H9 (cell line): ENCODE measurements around the gene SMIM12. TPM values are rescaled to one million over a fixed set of nuclear protein-coding genes. Genes with fewer than 3 reads are reported as not detected.

Source experiments
- DNase-seq: peaks from one replicate; pipeline ENCODE4 v3.0.0-alpha.2; 2017
- H2AFZ ChIP-seq: one replicate; pipeline ENCODE4 v1.6.1; 2013; ENCODE audit warnings: mild to moderate bottlenecking, low read length, control low read depth, moderate library complexity
- H2AK5ac ChIP-seq: 2 replicates; pipeline ENCODE4 v1.6.1; 2013; ENCODE audit warnings: low read length, control low read depth, mixed read lengths; ENCODE audit not compliant: insufficient read length
- H2BK120ac ChIP-seq: one replicate; pipeline ENCODE4 v1.6.1; 2013; ENCODE audit warnings: low read depth, mild to moderate bottlenecking, low read length, control low read depth, inconsistent platforms; ENCODE audit not compliant: poor library complexity, severe bottlenecking
- H2BK12ac ChIP-seq: 2 replicates; pipeline ENCODE4 v1.6.1; 2013; ENCODE audit warnings: low read length, control low read depth, mixed read lengths, low read depth; ENCODE audit not compliant: insufficient read length
- H2BK15ac ChIP-seq: 2 replicates; pipeline ENCODE4 v1.6.1; 2013; ENCODE audit warnings: low read depth, low read length, control low read depth
- H2BK20ac ChIP-seq: one replicate; pipeline ENCODE4 v1.6.1; 2013; ENCODE audit warnings: low read depth, mild to moderate bottlenecking, low read length, control low read depth, inconsistent platforms; ENCODE audit not compliant: poor library complexity, severe bottlenecking
- H2BK5ac ChIP-seq: 2 replicates; pipeline ENCODE4 v1.6.1; 2013; ENCODE audit warnings: low read length, control low read depth, mixed read lengths; ENCODE audit not compliant: insufficient read length
- H3K14ac ChIP-seq: 2 replicates; pipeline ENCODE4 v1.6.1; 2013; ENCODE audit warnings: low read length, control low read depth; ENCODE audit not compliant: insufficient read depth
- H3K18ac ChIP-seq: 2 replicates; pipeline ENCODE4 v1.6.1; 2013; ENCODE audit warnings: low read depth, mild to moderate bottlenecking, mixed read lengths, low read length, control low read depth; ENCODE audit not compliant: insufficient read length
- H3K23ac ChIP-seq: 2 replicates; pipeline ENCODE4 v1.6.1; 2013; ENCODE audit warnings: low read length, control low read depth, mixed read lengths, low read depth; ENCODE audit not compliant: insufficient read length
- H3K23me2 ChIP-seq: 2 replicates; pipeline ENCODE4 v1.6.1; 2013; ENCODE audit warnings: low read depth, mild to moderate bottlenecking, mixed read lengths, low read length, control low read depth; ENCODE audit not compliant: insufficient read length, poor library complexity, severe bottlenecking
- H3K27ac ChIP-seq: 2 replicates; pipeline ENCODE4 v1.5.1; 2013; ENCODE audit warnings: low read length, control low read depth, mixed read lengths, low read depth; ENCODE audit not compliant: insufficient read length
- H3K27me3 ChIP-seq: 2 replicates; pipeline ENCODE4 v1.6.1; 2013; ENCODE audit warnings: low read length, control low read depth, inconsistent platforms; ENCODE audit not compliant: insufficient read depth
- H3K4ac ChIP-seq: 2 replicates; pipeline ENCODE4 v1.6.1; 2013; ENCODE audit warnings: low read depth, mild to moderate bottlenecking, control low read depth, inconsistent platforms, low read length, moderate library complexity
- H3K4me1 ChIP-seq: 2 replicates; pipeline ENCODE4 v1.6.1; 2013; ENCODE audit warnings: low read length, control low read depth, inconsistent platforms; ENCODE audit not compliant: insufficient read depth
- H3K4me2 ChIP-seq: 2 replicates; pipeline ENCODE4 v1.6.1; 2013; ENCODE audit warnings: low read length, control low read depth, mixed read lengths; ENCODE audit not compliant: insufficient read length, insufficient read depth
- H3K56ac ChIP-seq: 2 replicates; pipeline ENCODE4 v1.6.1; 2013; ENCODE audit warnings: low read depth, mild to moderate bottlenecking, mixed read lengths, low read length, control low read depth; ENCODE audit not compliant: insufficient read length
- H3K79me1 ChIP-seq: 2 replicates; pipeline ENCODE4 v1.6.1; 2013; ENCODE audit warnings: low read depth, mild to moderate bottlenecking, moderate library complexity, low read length, control low read depth, inconsistent platforms; ENCODE audit not compliant: insufficient read depth, poor library complexity, severe bottlenecking
- H3K79me2 ChIP-seq: 2 replicates; pipeline ENCODE4 v1.6.1; 2013; ENCODE audit warnings: low read length, control low read depth, inconsistent platforms; ENCODE audit not compliant: insufficient read depth
- H3K9ac ChIP-seq: 2 replicates; pipeline ENCODE4 v1.6.1; 2013; ENCODE audit warnings: low read length, control low read depth, mixed read lengths; ENCODE audit not compliant: insufficient read length; ENCODE audit errors: extremely low read depth
- H3K9me3 ChIP-seq: one replicate; pipeline ENCODE4 v1.6.1; 2013; ENCODE audit warnings: low read depth, low read length, inconsistent platforms; ENCODE audit not compliant: control insufficient read depth
- H3T11ph ChIP-seq: one replicate; pipeline ENCODE4 v1.6.1; 2013; ENCODE audit warnings: mild to moderate bottlenecking, low read length, control low read depth, inconsistent platforms
- H4K20me1 ChIP-seq: one replicate; pipeline ENCODE4 v1.6.1; 2013; ENCODE audit not compliant: control insufficient read depth, insufficient read length, insufficient read depth
- H4K5ac ChIP-seq: 2 replicates; pipeline ENCODE4 v1.6.1; 2013; ENCODE audit warnings: low read depth, mild to moderate bottlenecking, mixed read lengths, low read length, control low read depth; ENCODE audit not compliant: insufficient read length
- H4K8ac ChIP-seq: replicated peaks from 2 replicates; pipeline ENCODE4 v1.6.1; 2013; ENCODE audit warnings: low read length, control low read depth, mixed read lengths, low read depth; ENCODE audit not compliant: insufficient read length
- H4K91ac ChIP-seq: 2 replicates; pipeline ENCODE4 v1.6.1; 2013; ENCODE audit warnings: low read depth, mild to moderate bottlenecking, moderate library complexity, mixed read lengths, low read length, control low read depth; ENCODE audit not compliant: insufficient read length
- H3K27ac Mint-ChIP-seq, 3 experiments: 2 replicates in 2 of 3; 3 replicates in 1 of 3; pipeline ENCODE4 v1.8.0; 2020 to 2021; ENCODE audit warnings: mixed read lengths in 3 of 3, mild to moderate bottlenecking in 1 of 3, moderate library complexity in 1 of 3
- H3K27me3 Mint-ChIP-seq: 2 replicates; pipeline ENCODE4 v1.8.0; 2021; ENCODE audit warnings: low read depth, mild to moderate bottlenecking, moderate library complexity, mixed read lengths
- H3K36me3 Mint-ChIP-seq, 3 experiments: 2 replicates in 2 of 3; 3 replicates in 1 of 3; pipeline ENCODE4 v1.8.0; 2020 to 2021; ENCODE audit warnings: low read depth in 3 of 3, mixed read lengths in 3 of 3; ENCODE audit not compliant: insufficient read depth in 1 of 3
- H3K4me1 Mint-ChIP-seq, 2 experiments: 2 replicates each; pipeline ENCODE4 v1.8.0; 2020; ENCODE audit warnings: mixed read lengths in 2 of 2
- H3K4me3 Mint-ChIP-seq, 2 experiments: 2 replicates in 1 of 2; 3 replicates in 1 of 2; pipeline ENCODE4 v1.8.0; 2020 to 2021; ENCODE audit warnings: mild to moderate bottlenecking in 2 of 2, mixed read lengths in 2 of 2, moderate library complexity in 1 of 2
- H3K9me3 Mint-ChIP-seq, 2 experiments: 2 replicates in 1 of 2; 3 replicates in 1 of 2; pipeline ENCODE4 v1.8.0; 2020; ENCODE audit warnings: mild to moderate bottlenecking in 2 of 2, mixed read lengths in 2 of 2, moderate library complexity in 1 of 2
- WGBS: extraction: QIAGEN DNeasy Blood & Tissue Kit; methylation state at CpG from one replicate; pipeline ENCODE4 v1.1.7; 2013; ENCODE audit warnings: missing lambda C conversion rate, low lambda C conversion rate, mixed read lengths; ENCODE audit not compliant: insufficient read length; ENCODE audit errors: extremely low coverage; 5-methylcytosine and 5-hydroxymethylcytosine counted together
- total RNA-seq: library from RNA; stranded (reverse); gene quantifications from 2 replicates; pipeline ENCODE4 v1.2.1, GENCODE V29; 2021
- TF ChIP-seq, protein P1 (sequence below): fragments of 200-600 bp; sonication (generic); conservative IDR thresholded peaks from 3 replicates; pipeline ENCODE4 v1.8.0; 2021; ENCODE audit warnings: antibody characterized with exemption, mild to moderate bottlenecking

Gene SMIM12
- total RNA-seq, 1 experiment from 2014 or later = 40.9 TPM

DNA sequence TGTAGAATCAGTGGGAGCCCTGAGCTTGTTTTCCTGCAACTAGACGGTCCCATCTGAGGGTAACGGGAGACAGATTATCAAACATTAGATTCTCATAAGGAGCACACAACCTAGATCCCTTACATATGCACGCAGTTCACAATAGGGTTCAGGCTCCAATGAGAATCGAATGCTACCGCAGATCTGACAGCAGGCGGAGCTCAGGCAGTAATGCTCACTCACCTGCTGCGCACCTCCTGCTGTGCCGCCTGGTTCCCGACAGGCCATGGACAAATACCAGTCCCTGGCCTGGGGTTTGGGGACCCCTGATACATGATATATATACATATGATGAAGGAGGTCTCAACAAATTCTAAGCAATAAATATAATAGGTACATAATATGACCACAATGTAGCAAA lies 19.7 kb upstream of the SMIM12 start:
- no CpG with 5 or more reads among the region's 9 CpGs for WGBS
- H2BK12ac ChIP-seq = no peak overlapping the region

More for the DNA sequence above, 19.7 kb upstream of the SMIM12 start:
- no peaks in the 10 kb centered on the region for H3K36me3 Mint-ChIP-seq
- H2AFZ ChIP-seq = no peak overlapping the region
- H2BK15ac ChIP-seq = no peak overlapping the region
- no peak overlapping the region for H2BK5ac ChIP-seq
- no peak overlapping the region for H2BK20ac ChIP-seq
- H4K20me1 ChIP-seq = no peaks in the 10 kb centered on the region
- H3K14ac ChIP-seq = no peak overlapping the region
- H3K4me2 ChIP-seq = peak overlapping the region; percentile 15
- no peak overlapping the region for H3K56ac ChIP-seq
- H3K4me1 ChIP-seq = no peaks in the 10 kb centered on the region
- no peaks in the 10 kb centered on the region for H3K27me3 ChIP-seq
- no peak overlapping the region for H2BK120ac ChIP-seq
- no peak overlapping the region for H4K91ac ChIP-seq
- H3K79me2 ChIP-seq = no peaks in the 10 kb centered on the region
- H3K4ac ChIP-seq = no peak overlapping the region
- no peak overlapping the region for H2AK5ac ChIP-seq
- H3K27ac ChIP-seq = no peak overlapping the region
- no peak overlapping the region for H3K9ac ChIP-seq
- H3K27ac Mint-ChIP-seq = no peak overlapping the region
- H3T11ph ChIP-seq = no peak overlapping the region
- peaks cover 3 to 6% of the 10 kb centered on the region in 2 experiments for H3K4me1 Mint-ChIP-seq
- no peak overlapping the region for H3K4me3 Mint-ChIP-seq
- peak; percentile 57 for DNase-seq
- H3K9me3 ChIP-seq = no peaks in the 10 kb centered on the region
- TF ChIP-seq, protein P1, sequence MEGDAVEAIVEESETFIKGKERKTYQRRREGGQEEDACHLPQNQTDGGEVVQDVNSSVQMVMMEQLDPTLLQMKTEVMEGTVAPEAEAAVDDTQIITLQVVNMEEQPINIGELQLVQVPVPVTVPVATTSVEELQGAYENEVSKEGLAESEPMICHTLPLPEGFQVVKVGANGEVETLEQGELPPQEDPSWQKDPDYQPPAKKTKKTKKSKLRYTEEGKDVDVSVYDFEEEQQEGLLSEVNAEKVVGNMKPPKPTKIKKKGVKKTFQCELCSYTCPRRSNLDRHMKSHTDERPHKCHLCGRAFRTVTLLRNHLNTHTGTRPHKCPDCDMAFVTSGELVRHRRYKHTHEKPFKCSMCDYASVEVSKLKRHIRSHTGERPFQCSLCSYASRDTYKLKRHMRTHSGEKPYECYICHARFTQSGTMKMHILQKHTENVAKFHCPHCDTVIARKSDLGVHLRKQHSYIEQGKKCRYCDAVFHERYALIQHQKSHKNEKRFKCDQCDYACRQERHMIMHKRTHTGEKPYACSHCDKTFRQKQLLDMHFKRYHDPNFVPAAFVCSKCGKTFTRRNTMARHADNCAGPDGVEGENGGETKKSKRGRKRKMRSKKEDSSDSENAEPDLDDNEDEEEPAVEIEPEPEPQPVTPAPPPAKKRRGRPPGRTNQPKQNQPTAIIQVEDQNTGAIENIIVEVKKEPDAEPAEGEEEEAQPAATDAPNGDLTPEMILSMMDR = peak; percentile 31; the same call in 1 of the 3 replicates
- H3K23me2 ChIP-seq = no peaks in the 10 kb centered on the region
- H3K27me3 Mint-ChIP-seq = peaks cover 19% of the 10 kb centered on the region
- H4K5ac ChIP-seq = no peak overlapping the region
- H3K18ac ChIP-seq = no peak overlapping the region
- no peaks in the 10 kb centered on the region for H3K9me3 Mint-ChIP-seq
- no peaks in the 10 kb centered on the region for H3K79me1 ChIP-seq
- H3K23ac ChIP-seq = no peak overlapping the region
- no peak overlapping the region for H4K8ac ChIP-seq
